NCI-H526 treated with DMSO at 0.1 percent for 48 hours (cell line): ENCODE results near the gene CHKA.

Source experiments
- DNase-seq: peaks from one replicate; lab custom pipeline; 2025; lab: John Stamatoyannopoulos, UW

CHKA gene

GRCh38 chr11:68031144-68031464 is 90.1 kb downstream of the CHKA start:
- DNase-seq: no peak

GRCh38 chr11:68030318-68031143 is 90.7 kb downstream of the CHKA start, which contains the start of gene NDUFS8:
Gene NDUFS8 (plus strand): TSS chr11:68030681. CDS start chr11:68032152, 1,471 bp downstream.
- peak; percentile 99 for DNase-seq

GRCh38 chr11:68028802-68029545 is 92.2 kb downstream of the CHKA start:
- DNase-seq: no peak

- no peak for DNase-seq
These were observed 93.5 kb downstream of the CHKA start for GRCh38 chr11:68027667-68028066.

- DNase-seq: no peak
These were observed 94.6 kb downstream of the CHKA start for GRCh38 chr11:68026391-68027105.

- DNase-seq: no peak
These were observed 96.1 kb downstream of the CHKA start for GRCh38 chr11:68025047-68025446.

- no peak for DNase-seq
These were observed 96.7 kb downstream of the CHKA start for GRCh38 chr11:68024508-68024907.

- no peak for DNase-seq
These were observed 98.7 kb downstream of the CHKA start for GRCh38 chr11:68022531-68022930.

GRCh38 chr11:68021167-68021787 is 99.9 kb downstream of the CHKA start:
- no peak for DNase-seq

GRCh38 chr11:68020575-68020974 is 100.6 kb downstream of the CHKA start:
- DNase-seq: no peak

GRCh38 chr11:68019486-68019885 is 101.7 kb downstream of the CHKA start:
- DNase-seq: no peak

GRCh38 chr11:68018730-68019190 is 102.4 kb downstream of the CHKA start:
- DNase-seq: no peak

GRCh38 chr11:68017980-68018729 is 103.0 kb downstream of the CHKA start:
- no peak for DNase-seq

- DNase-seq: no peak
These were observed 104.0 kb downstream of the CHKA start for GRCh38 chr11:68016904-68017817.

GRCh38 chr11:68016161-68016903 is 104.9 kb downstream of the CHKA start:
- no peak for DNase-seq

GRCh38 chr11:68015467-68015866 is 105.7 kb downstream of the CHKA start:
- no peak for DNase-seq

GRCh38 chr11:68014947-68015447 is 106.2 kb downstream of the CHKA start:
- DNase-seq: no peak

GRCh38 chr11:68014157-68014946 is 106.8 kb downstream of the CHKA start:
- no peak for DNase-seq
